ENCODE measurements around the gene B3GNT7.
"Not testable (repeated sequence)": the region's sequence is repeated elsewhere in the genome, so short reads cannot be mapped to it uniquely, and the experiment has no call there.

The B3GNT7 gene

DNA sequence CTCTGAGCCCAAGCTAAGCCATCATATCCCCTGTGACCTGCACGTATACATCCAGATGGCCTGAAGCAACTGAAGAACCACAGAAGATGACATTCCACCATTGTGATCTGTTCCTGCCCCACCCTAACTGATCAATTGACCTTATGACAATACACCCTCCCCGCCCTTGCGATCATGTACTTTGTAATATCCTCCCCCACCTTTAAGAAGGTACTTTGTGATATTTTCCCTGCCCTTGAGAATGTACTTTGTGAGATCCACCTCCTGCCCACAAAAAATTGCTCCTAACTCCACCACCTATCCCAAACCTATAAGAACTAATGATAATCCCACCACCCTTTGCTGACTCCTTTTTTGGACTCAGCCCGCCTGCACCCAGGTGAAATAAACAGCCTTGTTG lies 34.9 kb downstream of the B3GNT7 start:
- DNase-seq: not testable (repeated sequence)

DNA sequence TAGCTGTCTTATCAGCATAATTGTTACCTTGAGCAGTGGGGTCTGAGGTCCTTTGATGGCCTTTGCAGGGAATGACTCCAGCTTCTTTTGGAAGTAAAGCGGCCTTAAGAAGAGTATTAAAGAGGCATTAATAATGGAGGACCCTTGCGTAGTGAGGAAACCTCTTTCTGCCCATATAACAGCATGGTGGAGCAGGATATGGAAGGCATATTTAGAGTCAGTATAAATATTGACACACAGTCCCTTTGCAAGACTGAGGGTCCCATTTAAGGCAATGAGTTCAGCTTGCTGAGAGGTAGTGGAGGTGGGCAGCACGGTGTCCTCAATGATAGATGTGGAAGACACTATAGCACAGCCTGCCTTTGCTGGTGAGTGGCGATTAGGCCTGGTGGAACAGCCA lies 36.1 kb downstream of the B3GNT7 start:
- no peak for DNase-seq

DNA sequence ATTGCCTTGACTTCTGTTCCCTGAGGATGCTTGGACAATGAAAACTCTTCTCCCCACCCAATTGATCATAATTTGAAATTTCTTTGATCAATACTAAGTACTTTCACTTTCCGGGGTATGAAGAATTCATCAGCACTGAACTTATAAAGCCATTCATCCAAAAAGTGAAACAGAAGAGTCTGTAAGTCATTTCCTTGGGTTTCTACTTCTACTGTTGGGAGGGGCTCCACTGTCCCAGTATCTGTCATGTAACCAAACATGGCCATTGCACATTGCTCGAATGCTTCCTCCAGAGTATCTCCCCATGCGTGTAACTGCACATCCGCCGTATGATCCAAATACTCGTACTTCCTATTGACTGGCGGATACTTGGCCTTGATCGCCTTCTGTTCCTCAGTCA lies 38.5 kb downstream of the B3GNT7 start:
- DNase-seq: no peak

DNA sequence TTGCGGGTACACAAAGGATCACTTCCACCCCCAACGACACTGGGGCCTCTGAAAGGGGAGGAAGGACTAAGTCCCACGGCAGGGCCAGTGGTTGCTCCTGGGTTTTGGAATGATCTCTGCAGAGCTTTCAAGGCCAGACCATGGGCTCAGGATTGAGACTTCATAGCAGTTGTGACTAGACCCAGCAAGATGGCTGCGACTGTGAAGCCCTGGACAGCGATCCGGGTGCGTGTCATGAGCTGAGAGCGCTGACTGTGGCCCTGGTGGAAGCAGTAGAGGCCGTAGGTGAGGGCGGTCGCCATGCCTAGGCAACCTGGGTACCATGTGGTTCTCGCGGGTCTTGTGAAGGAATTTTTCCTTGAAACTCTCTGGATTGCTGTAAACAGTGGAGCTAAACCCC lies 41.4 kb downstream of the B3GNT7 start:
- DNase-seq: no peak

DNA sequence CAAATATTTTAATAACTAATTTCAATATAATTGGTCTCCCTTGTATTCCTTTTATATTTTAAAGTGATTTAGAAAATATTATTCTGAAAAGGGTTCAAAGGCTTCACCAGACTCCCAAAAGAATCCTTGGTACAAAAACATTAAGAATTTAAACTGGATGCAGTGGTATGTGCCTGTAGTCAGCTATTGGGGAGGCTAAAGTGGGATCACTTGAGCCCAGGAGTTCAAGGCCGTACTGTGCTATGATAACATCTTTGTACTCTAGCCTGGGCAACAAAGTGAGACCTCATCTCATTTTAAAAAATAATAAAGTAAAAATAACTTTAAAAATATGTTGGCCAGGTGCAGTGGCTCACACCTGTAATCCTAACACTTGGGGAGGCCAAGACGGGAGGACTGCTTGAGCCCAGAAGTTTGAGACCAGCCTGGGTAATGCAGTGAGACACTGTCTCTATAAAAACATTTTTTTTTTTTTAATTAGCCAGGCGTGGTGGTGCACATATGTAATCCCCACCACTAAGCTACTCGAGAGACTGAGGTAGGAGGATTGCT lies 54.1 kb downstream of the B3GNT7 start:
- no peak for DNase-seq

DNA sequence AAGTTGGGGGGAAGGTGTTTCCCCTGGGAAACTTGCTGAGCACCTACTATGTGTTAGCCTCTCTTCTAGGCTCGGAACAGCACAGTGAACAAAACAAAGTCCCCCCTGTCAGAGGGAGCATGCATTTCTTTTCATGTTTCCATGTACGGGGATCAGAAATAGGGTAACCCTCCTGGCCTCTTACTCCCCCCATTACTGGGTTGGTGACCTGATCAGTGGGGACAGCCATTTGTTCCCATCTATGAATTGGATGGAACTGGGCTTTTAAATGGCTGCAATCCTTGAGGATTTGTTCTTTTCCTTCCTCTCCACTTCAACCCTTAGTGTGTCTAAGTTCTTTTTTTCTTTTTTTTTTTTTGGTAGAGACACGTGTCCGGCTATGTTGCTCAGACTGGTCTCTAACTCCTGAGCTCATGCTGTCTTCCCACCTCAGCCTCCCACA lies 55.1 kb downstream of the B3GNT7 start:
- no peak for DNase-seq
